GM21390 (cell line): Measurements from ENCODE around the gene TOM1L1.

Experiments
- ATAC-seq: cut with Tn5 transposase; IDR thresholded peaks from one replicate; pipeline ENCODE4 v1.9.1; 2021; ENCODE audit not compliant: unreplicated experiment

The TOM1L1 gene

DNA sequence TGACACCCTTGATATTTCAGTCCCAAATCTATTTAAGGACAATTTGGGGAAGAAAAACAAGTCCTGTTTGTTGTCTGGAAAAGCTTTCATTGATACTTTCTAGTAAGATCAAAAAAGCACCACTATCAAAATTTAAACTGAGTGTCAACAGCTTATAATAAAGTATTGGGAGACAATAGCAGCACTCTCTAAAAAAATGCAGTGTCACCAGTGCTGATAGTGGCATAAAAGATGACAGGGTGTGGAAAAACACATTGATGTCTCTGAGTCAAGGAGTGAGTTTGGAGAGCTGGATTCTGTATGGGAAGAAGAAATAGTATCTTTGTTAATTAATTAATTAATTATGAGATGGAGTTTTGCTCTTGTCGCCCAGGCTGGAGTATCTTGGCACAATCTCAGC, 8.3 kb upstream of the TOM1L1 start:
- no peak for ATAC-seq

DNA sequence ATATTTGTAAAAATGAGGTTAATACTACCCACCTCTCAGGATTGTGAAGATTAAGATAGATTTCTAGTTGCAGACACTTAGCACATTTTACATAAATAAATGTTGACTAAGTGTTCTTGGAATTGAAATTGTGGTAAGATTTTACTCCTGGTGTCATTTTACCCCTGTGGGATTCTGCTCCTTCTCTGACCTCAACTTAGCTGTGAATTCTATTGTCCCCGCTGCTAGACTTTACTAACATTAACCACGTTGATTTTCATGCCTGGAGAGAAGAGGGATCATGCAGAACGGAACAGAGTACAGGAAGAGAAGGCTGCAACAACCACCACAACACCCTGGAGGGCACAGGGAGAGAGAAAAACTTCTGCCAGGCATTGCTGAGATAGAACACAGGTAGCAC, 2.1 kb upstream of the TOM1L1 start:
- no peak for ATAC-seq

DNA sequence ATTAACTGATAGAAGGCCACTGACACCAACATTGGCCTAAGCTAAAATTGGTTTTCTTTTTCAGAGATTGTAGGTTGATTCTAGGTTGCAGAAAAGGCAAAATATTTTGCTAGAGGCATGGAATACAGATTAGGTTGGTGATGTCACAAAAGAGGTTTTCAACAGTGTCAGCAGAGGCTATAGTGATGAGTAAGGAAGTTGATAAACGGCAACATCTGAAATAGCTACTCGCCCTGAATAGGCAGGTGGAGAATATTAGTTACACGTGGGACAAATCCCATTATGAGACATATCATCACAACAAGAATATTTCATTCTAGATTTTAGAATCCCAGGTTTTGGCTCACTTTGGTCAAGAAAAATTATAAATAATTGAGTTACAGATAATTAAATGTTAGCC, 1.5 kb upstream of the TOM1L1 start:
- ATAC-seq, result no peak

DNA sequence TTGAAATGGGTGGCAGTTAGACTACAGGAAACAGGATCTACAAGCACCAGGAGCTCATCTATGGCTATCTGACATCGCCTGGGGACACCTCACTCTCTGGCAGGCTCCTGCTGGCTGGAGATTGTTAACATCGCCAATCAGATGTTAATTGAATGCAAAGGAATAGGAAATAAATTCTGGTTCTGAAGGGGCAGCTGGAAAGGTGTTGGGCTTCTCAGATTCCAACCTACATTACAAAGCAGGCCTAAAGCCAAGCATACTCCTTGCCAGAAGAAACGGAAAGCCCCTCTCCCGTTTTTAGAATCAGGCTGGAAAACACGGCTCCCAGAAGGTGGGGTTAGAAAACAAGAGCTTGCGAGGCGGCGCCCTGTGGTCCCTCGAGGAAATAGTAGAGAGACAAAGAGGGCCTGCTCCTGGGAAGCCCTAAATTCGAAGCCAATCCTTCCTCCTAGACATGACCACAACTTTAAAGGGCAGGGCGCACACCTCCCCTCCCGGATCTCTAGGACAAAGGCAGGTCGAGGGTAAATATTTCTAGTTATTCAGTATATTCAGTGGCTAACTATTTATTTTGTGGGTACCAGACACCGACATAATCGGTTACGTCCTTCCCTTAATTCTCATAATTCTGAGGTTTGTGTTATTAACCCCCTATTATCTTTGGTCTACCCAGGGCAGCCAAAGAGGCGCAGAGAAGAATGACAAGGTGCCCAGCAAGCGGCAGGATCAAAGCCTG, 763 bp upstream of the TOM1L1 start:
- no peak for ATAC-seq

DNA sequence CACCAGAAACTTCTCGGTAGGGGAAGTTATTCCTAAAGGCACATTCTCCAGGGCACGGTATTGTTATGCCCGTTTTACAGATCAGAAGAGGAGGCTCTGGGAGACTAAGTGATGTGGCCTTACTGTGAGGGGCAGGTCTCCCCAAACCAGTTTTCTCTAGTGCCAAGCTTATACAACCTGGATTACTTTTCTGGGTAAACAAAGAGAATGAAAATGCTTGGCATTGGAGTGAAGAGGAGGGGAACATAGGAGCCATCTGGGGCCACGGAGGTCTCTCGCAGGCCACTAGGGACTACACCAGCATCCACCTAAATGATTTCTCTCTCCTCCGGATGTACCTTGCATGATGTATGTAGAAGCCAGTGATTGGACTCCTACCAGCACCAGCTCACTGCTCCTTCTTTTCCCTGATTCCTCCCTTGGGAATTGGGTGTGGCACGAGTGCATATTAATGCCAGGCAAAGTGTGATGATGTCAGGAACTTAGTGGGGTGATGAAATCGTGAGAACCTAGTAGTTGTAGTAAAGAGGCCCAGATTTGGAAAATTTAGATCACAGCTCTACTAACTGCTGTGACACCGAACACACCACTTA, 674 bp downstream of the TOM1L1 start:
- ATAC-seq, result no peak

DNA sequence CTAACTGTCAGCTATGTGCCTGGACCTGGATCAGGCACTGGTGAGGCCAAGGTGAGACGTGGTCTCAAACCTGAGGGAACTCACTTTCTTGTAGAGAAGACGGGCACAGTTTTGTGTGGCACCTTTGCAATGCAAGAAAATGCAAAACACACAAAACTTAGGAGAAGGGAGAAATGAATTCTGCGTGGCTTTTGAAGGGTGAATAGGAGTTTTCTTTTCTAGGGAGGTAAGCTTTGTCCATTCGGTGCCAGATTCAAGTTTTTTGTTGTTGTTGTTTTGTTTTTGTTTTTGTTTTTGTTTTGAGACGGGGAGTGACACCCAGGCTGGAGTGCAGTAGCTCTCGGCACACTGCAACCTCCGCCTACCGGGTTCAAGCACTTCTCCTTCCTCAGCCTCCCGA, 1.4 kb downstream of the TOM1L1 start:
- no peak for ATAC-seq

DNA sequence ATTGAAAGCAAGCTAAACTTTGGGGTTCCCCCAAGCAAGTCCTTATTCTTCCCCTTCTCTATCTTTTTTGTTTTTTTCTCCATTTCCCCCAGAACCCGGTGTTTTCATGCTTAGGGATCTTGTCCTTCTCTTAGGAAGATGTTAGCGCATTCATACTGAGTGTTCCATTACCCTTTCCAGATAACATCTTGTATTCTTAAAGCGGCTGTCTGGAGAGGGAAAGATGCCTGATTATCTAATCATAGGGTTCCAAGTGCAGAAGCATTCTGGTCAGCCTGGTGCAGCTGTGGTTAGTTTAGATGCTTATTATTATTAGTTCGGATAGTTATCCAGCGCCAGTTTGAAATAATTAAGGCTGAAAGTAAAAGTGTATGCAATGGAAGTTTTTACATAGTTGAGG, 2.0 kb downstream of the TOM1L1 start:
- no peak for ATAC-seq

DNA sequence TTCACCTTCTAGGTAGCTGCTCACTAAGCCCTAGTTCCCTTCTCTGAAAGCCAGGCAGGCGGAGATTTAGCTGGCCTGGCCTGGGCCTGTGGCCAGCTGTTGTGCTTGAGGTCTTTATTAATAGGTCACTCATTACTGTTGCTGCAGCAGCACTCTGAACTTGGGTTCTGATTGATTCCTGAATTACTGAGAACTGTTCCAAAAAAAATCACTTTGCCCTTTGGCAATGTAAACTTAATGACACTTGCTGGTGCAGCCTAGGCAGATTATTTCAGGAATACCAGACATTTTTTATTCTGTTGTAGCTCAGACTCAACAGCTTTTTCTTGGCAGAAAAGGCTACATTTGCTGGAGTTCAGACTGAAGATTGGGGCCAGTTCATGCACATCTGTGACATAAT, 2.7 kb downstream of the TOM1L1 start:
- ATAC-seq, result no peak

DNA sequence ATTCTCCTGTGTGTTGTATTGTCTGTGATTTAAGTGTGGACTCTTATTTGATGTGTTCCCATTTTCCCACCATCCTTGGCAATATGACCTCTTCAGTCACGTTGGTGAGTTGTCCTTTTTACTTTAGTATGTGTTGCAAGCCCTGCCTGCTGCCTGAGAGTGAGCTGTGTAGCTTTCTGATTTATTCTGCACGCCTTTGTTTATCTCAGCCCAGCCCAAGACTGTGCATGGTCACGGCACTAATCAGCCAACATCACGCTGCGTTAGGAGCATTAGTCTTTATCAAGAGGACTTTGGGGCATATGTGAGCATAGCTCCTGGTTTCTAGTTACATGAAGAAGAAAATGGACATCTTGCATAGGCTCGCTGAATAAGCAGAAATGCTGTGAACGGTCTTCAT, 6.0 kb downstream of the TOM1L1 start:
- no peak for ATAC-seq

DNA sequence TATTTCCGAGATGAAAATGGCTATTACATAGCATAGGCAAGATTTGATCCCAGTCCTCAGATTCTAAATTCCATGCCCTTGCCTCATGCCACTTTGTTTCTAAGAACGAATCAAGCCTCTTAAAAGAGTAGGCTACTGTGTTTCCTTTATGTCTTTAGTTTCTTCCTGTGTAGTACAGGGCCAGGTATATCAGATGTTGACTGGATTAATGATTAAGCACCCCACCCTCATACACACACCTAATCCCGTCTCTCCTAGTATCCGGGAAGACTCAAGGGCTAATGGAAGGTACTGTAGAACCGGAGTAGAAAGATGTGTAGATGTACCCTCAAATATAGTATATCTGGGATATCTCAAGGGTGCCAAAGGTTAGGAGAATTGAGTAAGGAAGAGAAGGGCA, 6.7 kb downstream of the TOM1L1 start:
- ATAC-seq, result no peak

DNA sequence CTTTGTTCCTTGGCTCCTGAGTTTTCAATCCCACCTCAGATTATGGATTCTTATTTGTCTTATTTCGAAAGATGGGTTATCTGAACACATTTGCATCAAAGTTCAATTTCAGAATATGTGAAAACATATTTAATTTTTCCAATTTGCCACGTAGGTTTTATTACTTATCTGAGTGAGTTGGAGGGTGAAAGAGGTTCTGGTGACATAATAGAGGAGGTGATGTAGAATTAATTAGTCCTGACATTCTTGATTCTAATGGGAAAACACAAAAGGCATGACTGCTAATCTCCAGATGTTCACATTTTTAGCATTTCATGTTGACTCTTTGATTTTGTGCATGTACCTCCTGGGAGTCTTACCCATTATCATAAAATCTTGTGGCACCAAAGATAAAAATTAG, 9.1 kb downstream of the TOM1L1 start:
- ATAC-seq, result no peak

DNA sequence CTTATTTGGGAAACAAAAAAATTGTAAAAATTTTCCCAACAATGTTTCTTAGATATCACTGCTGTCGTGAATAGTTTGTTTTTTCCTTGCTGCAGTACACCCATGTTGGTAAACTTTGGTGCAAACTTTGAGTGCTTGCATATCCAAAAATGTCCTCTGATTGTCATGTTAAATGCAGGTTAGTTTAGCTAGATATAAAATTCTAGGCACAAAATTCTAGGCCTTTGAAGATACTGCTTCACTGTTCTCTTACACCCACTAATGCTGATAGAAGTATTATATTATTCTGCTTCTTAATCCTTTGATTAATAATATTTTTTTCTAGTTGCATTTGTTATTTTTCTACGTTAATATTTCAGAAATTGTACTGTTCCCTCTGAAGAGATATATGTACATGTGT, 16.1 kb downstream of the TOM1L1 start:
- ATAC-seq, result no peak

DNA sequence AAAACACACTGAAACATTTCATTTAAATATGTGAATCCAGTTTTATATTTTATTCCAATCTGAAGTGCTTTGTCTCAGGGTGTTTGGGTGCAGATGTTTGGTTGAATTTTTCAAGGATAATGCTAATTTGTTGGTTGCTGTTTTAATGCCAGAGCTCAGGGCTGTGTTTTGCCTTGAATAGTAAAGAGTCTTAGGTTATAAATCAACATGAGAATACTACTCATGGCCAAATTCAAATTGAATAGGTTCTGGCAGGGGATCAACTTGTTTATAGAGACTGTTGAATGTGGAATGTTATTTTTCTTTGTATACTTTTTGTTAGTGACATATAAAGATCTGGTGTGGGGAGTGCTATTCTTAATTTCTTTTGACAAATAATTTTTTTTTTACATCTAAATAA, 18.8 kb downstream of the TOM1L1 start:
- ATAC-seq, result no peak

DNA sequence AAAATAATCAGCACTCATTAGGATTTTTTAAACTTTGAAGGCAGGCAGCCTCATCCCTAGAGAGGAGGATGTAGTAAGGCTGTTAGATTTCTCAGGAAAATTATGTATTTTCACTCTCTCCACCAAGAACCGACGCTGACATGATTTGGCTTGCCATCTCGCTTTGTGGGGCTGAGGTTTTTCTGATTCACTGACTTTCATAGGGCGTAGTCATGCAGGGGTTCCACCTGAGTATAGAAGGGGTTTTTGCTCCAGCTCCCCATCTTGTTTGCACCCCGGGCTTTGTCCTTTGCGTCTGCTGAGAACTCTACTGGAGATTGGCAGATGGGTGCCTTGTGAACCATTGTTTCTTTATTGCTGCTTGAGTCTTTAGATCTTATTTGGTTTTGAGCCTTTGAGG, 20.2 kb downstream of the TOM1L1 start:
- no peak for ATAC-seq

DNA sequence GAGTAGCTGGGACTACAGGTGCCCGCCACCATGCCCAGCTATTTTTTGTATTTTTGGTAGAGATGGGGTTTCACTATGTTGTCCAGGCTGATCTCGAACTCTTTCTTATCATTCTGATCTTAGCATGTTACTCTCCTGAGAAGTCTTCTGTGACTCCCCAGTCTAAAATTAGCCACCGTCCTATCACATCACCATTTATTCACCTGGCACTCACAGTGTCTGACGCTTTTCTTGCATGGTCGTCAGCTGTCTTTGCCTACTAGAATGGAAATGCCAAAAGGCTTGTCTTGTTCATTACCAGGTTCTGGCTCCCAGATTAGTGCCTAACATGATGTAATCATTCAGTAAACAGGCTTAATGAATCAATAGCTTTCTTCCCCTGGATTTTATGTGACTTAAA, 23.8 kb downstream of the TOM1L1 start:
- ATAC-seq, result no peak

DNA sequence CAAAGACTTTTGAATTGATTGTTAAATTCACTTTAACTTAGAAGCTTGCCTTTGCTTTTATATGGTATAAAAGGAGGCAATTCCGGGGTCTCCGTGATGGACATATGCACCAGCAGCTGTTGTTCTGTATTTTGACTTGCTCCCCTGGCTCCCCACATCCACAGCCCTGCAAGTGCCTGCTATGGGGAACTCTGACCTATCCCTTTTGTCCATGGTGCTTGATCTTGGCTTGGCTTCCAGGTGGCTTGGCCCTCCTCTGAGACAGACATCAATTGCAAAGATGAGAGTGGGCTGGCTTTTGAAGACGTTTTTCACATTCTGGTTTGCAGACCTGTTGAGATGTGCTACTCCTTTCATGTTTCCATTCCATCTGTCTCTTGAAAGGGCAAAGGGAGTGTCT, 26.9 kb downstream of the TOM1L1 start:
- ATAC-seq, result no peak

DNA sequence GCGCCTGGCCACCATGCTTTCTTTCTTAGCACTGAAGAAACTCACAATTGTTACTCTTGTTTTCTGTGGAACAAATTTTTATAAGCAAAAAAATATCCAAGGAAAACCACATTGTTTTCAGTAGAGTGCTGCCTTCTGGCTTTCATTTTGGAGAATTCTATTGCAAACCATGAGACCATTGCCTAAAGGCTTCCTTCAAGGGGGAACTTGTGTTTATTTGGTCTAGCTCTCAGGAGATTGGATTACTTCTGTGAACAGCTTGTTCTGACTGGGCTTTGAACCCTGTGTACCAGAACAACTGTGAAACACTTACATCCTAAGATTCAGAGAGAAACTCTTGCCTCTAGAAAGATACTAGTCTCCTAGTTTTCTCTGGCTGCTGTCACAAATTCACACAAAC, 32.1 kb downstream of the TOM1L1 start:
- no peak for ATAC-seq

DNA sequence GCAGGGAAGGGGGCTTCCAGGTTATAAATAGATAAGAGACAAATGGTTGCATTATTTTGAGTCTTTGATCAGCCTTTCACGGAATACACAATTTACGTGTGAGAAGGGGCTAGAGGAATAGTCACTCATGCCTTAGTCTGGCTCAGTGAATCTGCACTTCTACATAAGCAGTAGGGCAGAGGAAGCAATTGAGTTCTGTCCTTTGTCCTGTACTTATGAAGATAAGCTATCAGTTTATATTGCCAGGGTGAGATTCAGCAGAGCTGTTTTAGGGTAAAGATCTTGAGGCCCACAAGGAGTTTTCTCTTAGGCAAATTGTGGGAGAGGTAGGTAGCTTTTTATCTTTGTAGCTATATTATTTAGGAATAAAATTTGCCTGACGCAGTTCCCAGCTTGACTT, 33.3 kb downstream of the TOM1L1 start:
- ATAC-seq, result no peak

DNA sequence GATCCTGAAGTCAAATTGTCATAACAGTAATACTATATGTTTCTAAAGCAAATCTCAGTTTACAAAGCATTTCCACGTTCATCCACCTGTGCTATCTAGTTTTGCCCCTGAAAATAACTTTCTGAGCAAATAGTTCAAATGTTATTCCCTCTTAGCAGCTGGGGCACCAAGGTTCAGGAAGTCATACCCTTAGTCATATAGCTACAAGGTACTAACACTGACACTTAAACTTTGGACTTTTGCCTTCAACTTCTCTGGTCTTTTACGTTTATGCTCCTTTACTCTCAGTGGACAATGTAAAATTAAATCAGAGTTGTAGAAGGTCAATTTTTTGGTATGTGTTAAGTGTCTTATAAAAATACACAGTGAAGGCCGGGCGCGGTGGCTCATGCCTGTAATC, 34.8 kb downstream of the TOM1L1 start:
- no peak for ATAC-seq

DNA sequence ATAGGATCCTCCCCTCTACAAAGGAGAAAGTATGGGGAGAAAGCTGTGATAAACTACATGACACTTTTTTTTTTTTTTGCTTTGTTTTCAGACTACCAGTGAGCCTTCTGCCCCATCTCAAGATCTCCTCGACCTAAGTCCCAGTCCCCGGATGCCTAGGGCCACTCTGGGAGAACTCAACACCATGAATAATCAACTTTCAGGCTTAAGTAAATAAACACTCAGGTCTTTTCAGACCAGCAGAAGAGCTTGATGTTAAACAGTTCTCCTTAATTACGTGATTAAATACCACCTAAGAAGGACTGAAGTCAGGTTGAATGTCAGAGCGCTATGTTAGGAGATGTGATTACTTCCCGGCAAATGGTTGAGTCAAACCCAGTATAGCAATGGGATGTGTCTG, 36.4 kb downstream of the TOM1L1 start:
- no peak for ATAC-seq

DNA sequence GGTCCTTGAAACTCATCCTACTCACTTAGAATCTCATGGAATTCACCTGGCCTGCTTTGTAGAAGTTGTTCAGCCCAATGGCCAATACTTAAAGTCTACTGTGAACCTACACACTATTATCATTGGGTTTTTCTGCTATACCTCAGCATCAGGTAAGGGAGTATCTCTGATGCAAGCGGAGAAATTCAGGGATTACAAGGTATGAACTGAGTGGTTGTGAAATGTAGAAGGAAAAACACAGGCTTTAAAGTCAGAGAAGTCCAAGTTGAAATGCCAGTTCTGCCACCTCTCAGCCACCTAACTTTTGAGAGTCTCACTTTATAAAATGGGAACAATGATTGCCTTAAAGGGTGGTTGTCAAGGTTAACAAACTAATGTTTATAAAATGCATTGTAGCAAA, 36.8 kb downstream of the TOM1L1 start:
- ATAC-seq, result no peak

DNA sequence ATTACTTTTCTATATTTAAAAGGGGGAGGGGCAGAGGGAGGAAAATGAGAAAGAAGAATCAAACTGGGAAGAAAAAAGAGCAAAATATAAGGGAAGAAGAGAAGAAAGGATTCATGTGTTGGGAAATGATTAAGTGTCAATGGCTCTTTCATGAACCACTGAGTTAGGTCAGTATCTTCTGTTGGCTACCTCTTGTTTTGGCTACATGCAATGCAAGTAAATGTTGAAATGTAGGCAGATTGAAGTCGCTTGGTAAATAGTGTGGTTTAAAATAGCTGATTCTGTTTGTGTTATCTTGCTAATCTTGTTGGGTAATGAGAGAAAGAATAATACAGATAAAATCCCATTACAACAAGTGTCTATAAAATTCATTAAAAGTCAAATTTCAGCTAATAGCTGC, 40.6 kb downstream of the TOM1L1 start:
- no peak for ATAC-seq

DNA sequence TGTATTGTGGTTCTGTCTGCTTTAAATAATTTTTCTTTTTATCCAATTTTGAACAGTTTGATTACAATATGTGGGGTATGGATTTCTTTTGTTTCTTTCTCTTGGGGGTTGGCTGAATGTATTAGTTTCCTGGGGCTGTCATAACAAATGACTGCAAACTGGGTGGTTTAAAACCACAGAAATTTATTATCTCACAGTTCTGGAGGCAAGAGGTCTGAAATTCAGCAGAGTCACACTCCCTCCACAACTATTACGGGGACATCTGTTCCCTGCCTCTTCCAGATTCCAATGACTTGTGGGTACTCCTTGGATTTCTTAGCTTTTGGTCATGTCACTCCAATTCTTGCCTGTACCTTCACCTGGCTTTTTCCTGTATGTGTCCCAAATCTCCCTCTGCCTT, 44.1 kb downstream of the TOM1L1 start:
- no peak for ATAC-seq
